IPS-18a (cell line): ENCODE results near the gene LAMA2.

Source experiments
- H3K27ac ChIP-seq: one replicate; pipeline ENCODE4 v1.5.1; 2013; ENCODE audit warnings: low read length
- H3K27me3 ChIP-seq: one replicate; pipeline ENCODE4 v1.6.1; 2013; ENCODE audit warnings: mild to moderate bottlenecking, low read length; ENCODE audit not compliant: control insufficient read depth, insufficient read depth
- H3K36me3 ChIP-seq: one replicate; pipeline ENCODE4 v1.6.1; 2013; ENCODE audit warnings: low read depth, low read length; ENCODE audit not compliant: control insufficient read depth
- H3K4me1 ChIP-seq: one replicate; pipeline ENCODE4 v1.6.1; 2013; ENCODE audit warnings: low read depth, low read length; ENCODE audit not compliant: control insufficient read depth
- H3K4me3 ChIP-seq: one replicate; pipeline ENCODE4 v1.5.1; 2013; ENCODE audit warnings: low read length
- H3K9ac ChIP-seq: one replicate; pipeline ENCODE4 v1.6.1; 2013; ENCODE audit warnings: mild to moderate bottlenecking, low read length, moderate library complexity
- H3K9me3 ChIP-seq: one replicate; pipeline ENCODE4 v1.6.1; 2013; ENCODE audit warnings: low read depth, low read length; ENCODE audit not compliant: control insufficient read depth

LAMA2 gene

DNA sequence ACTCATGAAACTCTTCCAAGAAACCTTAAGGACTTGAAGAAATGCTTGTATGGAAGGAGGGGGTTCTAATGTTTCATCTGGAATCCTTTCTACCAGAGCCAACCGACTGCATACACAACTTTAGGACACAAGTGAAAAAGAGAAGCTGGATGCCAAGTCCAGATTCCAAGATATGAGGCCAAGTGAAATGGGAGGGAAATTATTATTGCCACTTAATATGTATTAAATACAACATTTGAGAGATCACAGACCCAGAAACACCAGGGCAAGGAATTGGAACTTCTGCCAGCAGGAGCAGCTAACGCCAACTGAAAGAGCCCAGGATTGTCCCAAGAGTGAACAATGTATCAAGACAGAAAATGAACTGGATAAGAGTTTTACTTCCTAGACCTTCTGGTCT, 682.9 kb downstream of the LAMA2 start:
- no peak overlapping the region for H3K9ac ChIP-seq
- no peaks in the 10 kb centered on the region for H3K4me1 ChIP-seq
- H3K27me3 ChIP-seq: no peaks in the 10 kb centered on the region
- H3K4me3 ChIP-seq: no peak overlapping the region
- H3K9me3 ChIP-seq: no peaks in the 10 kb centered on the region
- H3K36me3 ChIP-seq: no peaks in the 10 kb centered on the region
- no peak overlapping the region for H3K27ac ChIP-seq
